NB4 (cell line): ENCODE results near the gene LRP1B.

Experiments
- CTCF ChIP-seq: IDR thresholded peaks from one replicate; pipeline ENCODE4 v1.5.1; 2012; ENCODE audit warnings: low read depth, low read length
- POLR2A ChIP-seq: IDR thresholded peaks from 2 replicates; pipeline ENCODE4 v1.6.1; 2011; ENCODE audit warnings: mild to moderate bottlenecking; ENCODE audit not compliant: insufficient read length; ENCODE audit errors: extremely low read depth

- TF ChIP-seq CTCF: no peak
- TF ChIP-seq POLR2A: no peak
Measured at GRCh38 chr2:141703501-141703900, 427.3 kb downstream of the LRP1B start.
